ENCODE measurements around the gene PHLPP1.
A peak's percentile ranks its signal among the peaks of the same experiment; 100 is the strongest.

The PHLPP1 gene

GRCh38 chr18:62741118-62741566, 25.8 kb downstream of the PHLPP1 start (continued):
- peak; percentile 70 for TF ChIP-seq PRDM4 (tag by site-specific recombination; IDR thresholded peaks at IDR 0.05)
- TF ChIP-seq ZFP41 (tag by site-specific recombination; IDR thresholded peaks at IDR 0.05; ENCODE audit: borderline replicate concordance) = no peak
- peak; percentile 35; the same call in 1 of the 2 replicates for TF ChIP-seq ZXDB (tag by site-specific recombination; IDR thresholded peaks at IDR 0.05)
- TF ChIP-seq ZNF707 (tag by site-specific recombination; IDR thresholded peaks at IDR 0.05) = no peak
- TF ChIP-seq ZNF521 (tag by site-specific recombination; IDR thresholded peaks at IDR 0.05) = no peak
- TF ChIP-seq ZNF600 (tag by site-specific recombination; IDR thresholded peaks at IDR 0.05) = no peak
- TF ChIP-seq PRDM2 (tag by site-specific recombination; IDR thresholded peaks at IDR 0.05; ENCODE audit: borderline replicate concordance) = no peak
- TF ChIP-seq, protein P1, sequence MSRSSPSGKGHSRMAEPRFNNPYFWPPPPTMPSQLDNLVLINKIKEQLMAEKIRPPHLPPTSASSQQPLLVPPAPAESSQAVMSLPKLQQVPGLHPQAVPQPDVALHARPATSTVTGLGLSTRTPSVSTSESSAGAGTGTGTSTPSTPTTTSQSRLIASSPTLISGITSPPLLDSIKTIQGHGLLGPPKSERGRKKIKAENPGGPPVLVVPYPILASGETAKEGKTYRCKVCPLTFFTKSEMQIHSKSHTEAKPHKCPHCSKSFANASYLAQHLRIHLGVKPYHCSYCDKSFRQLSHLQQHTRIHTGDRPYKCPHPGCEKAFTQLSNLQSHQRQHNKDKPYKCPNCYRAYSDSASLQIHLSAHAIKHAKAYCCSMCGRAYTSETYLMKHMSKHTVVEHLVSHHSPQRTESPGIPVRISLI (tag by site-specific recombination; IDR thresholded peaks at IDR 0.05) = peak; percentile 95
- TF ChIP-seq GLIS2 (tag by site-specific recombination; IDR thresholded peaks at IDR 0.05) = no peak
- TF ChIP-seq, protein P2, sequence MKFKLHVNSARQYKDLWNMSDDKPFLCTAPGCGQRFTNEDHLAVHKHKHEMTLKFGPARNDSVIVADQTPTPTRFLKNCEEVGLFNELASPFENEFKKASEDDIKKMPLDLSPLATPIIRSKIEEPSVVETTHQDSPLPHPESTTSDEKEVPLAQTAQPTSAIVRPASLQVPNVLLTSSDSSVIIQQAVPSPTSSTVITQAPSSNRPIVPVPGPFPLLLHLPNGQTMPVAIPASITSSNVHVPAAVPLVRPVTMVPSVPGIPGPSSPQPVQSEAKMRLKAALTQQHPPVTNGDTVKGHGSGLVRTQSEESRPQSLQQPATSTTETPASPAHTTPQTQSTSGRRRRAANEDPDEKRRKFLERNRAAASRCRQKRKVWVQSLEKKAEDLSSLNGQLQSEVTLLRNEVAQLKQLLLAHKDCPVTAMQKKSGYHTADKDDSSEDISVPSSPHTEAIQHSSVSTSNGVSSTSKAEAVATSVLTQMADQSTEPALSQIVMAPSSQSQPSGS (tag by site-specific recombination; IDR thresholded peaks at IDR 0.05; ENCODE audit: low read depth) = no peak
- TF ChIP-seq HOXD13 (CRISPR knock-in tag; IDR thresholded peaks at IDR 0.05; ENCODE audit: borderline replicate concordance) = no peak
- TF ChIP-seq KLF10 (tag by site-specific recombination; IDR thresholded peaks at IDR 0.05) = no peak
- peak; percentile 45 for TF ChIP-seq SP3 (tag by site-specific recombination; IDR thresholded peaks at IDR 0.05)
- TF ChIP-seq PRDM1 (tag by site-specific recombination; IDR thresholded peaks at IDR 0.05) = peak; percentile 74; the same call in 1 of the 2 replicates
- no peak for TF ChIP-seq ZNF146 (tag by site-specific recombination; IDR thresholded peaks at IDR 0.05)
- TF ChIP-seq ZNF184 (tag by site-specific recombination; IDR thresholded peaks at IDR 0.05) = no peak
- 0 out of 2 replicates have a peak, but pooled peaks have one; percentile 53 for TF ChIP-seq ZNF843 (tag by site-specific recombination; IDR thresholded peaks at IDR 0.05)
- no peak for TF ChIP-seq ZNF280D (tag by site-specific recombination; IDR thresholded peaks at IDR 0.05)
- TF ChIP-seq ZSCAN23 (tag by site-specific recombination; IDR thresholded peaks at IDR 0.05) = no peak
- no peak for TF ChIP-seq ZNF48 (tag by site-specific recombination; IDR thresholded peaks at IDR 0.05)
- TF ChIP-seq ZNF626 (tag by site-specific recombination; IDR thresholded peaks at IDR 0.05) = no peak
- TF ChIP-seq ZBTB44 (tag by site-specific recombination; IDR thresholded peaks at IDR 0.05) = no peak
